CD14-positive monocyte (primary cell): Measurements from ENCODE around the gene RFC3. TPM values are rescaled to one million over a fixed set of nuclear protein-coding genes. Genes with fewer than 3 reads are reported as not detected.

Source experiments
- DNase-seq, 3 donors: peaks; one replicate each; pipeline ENCODE4 v3.0.0-alpha.2; 2011 to 2022
- H2AFZ ChIP-seq: 2 replicates; pipeline ENCODE4 v1.6.0; 2012; ENCODE audit warnings: mild to moderate bottlenecking, low read depth, low read length, inconsistent platforms; ENCODE audit not compliant: insufficient read depth, poor library complexity, severe bottlenecking
- H3K27ac ChIP-seq, 2 donors: 1 replicate in 1 of 2; 2 replicates in 1 of 2; pipeline ENCODE4 v1.5.1; 2012 to 2013; ENCODE audit warnings: low read length in 2 of 2, control low read depth in 1 of 2, inconsistent platforms in 1 of 2, low read depth in 1 of 2, mild to moderate bottlenecking in 1 of 2
- H3K27me3 ChIP-seq, 2 donors: one replicate each; pipeline versions ENCODE4 v1.6.0 to v1.6.1; 2011 to 2013; ENCODE audit warnings: low read length in 2 of 2; ENCODE audit not compliant: control insufficient read depth in 2 of 2, insufficient read depth in 2 of 2
- H3K36me3 ChIP-seq, 2 donors: replicated peaks in 1 of 2; 1 replicate in 1 of 2; 2 replicates in 1 of 2; pipeline versions ENCODE4 v1.5.1 to v1.6.1; 2012 to 2013; ENCODE audit warnings: low read length in 2 of 2, control low read depth in 1 of 2, inconsistent platforms in 1 of 2, mild to moderate bottlenecking in 1 of 2; ENCODE audit not compliant: insufficient read depth in 2 of 2, control insufficient read depth in 1 of 2
- H3K4me1 ChIP-seq, 2 donors: 1 replicate in 1 of 2; 2 replicates in 1 of 2; pipeline versions ENCODE4 v1.5.1 to v1.6.1; 2012 to 2013; ENCODE audit warnings: low read length in 2 of 2, control low read depth in 1 of 2, inconsistent platforms in 1 of 2, mild to moderate bottlenecking in 1 of 2, moderate library complexity in 1 of 2; ENCODE audit not compliant: insufficient read depth in 2 of 2, control insufficient read depth in 1 of 2
- H3K4me2 ChIP-seq: replicated peaks from 2 replicates; pipeline ENCODE3; 2012; ENCODE audit warnings: low read length, moderate library complexity, mild to moderate bottlenecking; ENCODE audit not compliant: poor library complexity, severe bottlenecking; ENCODE audit errors: extremely low read depth
- H3K4me3 ChIP-seq, 3 experiments: fragments of 200-600 bp in 1 of 3; sonication (generic) in 1 of 3; replicated peaks in 1 of 3; 1 replicate in 2 of 3; 2 replicates in 1 of 3; pipeline ENCODE4 v1.5.1; 2011 to 2013; ENCODE audit warnings: low read length in 3 of 3, mild to moderate bottlenecking in 3 of 3, control low read depth in 2 of 3, low read depth in 2 of 3, inconsistent platforms in 1 of 3, moderate library complexity in 1 of 3
- H3K79me2 ChIP-seq: 2 replicates; pipeline ENCODE4 v1.6.0; 2012; ENCODE audit warnings: mild to moderate bottlenecking, control low read depth, inconsistent platforms, low read length, moderate library complexity; ENCODE audit not compliant: insufficient read depth
- H3K9ac ChIP-seq: 2 replicates; pipeline ENCODE4 v1.6.0; 2017; ENCODE audit warnings: low read length, mild to moderate bottlenecking; ENCODE audit not compliant: insufficient read depth, poor library complexity, severe bottlenecking
- H3K9me3 ChIP-seq, 2 donors: replicated peaks in 1 of 2; 1 replicate in 1 of 2; 2 replicates in 1 of 2; pipeline versions ENCODE4 v1.5.1 to v1.6.1; 2012 to 2013; ENCODE audit warnings: low read length in 2 of 2, control low read depth in 1 of 2; ENCODE audit not compliant: control insufficient read depth in 1 of 2, insufficient read depth in 1 of 2
- H4K20me1 ChIP-seq: 2 replicates; pipeline ENCODE4 v1.6.0; 2012; ENCODE audit warnings: mild to moderate bottlenecking, low read length, control low read depth, moderate library complexity; ENCODE audit not compliant: insufficient read depth
- H3K27ac Mint-ChIP-seq, 7 donors: one replicate each; pipeline ENCODE4 v1.8.0; 2020; ENCODE audit warnings: mild to moderate bottlenecking in 7 of 7, mixed read lengths in 7 of 7, moderate library complexity in 6 of 7, inconsistent platforms in 2 of 7
- H3K27me3 Mint-ChIP-seq, 3 donors: one replicate each; pipeline ENCODE4 v1.8.0; 2021 to 2022; ENCODE audit warnings: low read depth in 3 of 3, mild to moderate bottlenecking in 3 of 3, mixed read lengths in 3 of 3, moderate library complexity in 3 of 3, inconsistent platforms in 1 of 3
- H3K36me3 Mint-ChIP-seq, 2 donors: one replicate each; pipeline ENCODE4 v1.8.0; 2020; ENCODE audit warnings: mixed read lengths in 2 of 2, inconsistent platforms in 1 of 2, mild to moderate bottlenecking in 1 of 2
- H3K4me1 Mint-ChIP-seq: one replicate; pipeline ENCODE4 v1.8.0; 2020; ENCODE audit warnings: mild to moderate bottlenecking, mixed read lengths
- H3K4me3 Mint-ChIP-seq, 2 donors: one replicate each; pipeline ENCODE4 v1.8.0; 2020; ENCODE audit warnings: mild to moderate bottlenecking in 2 of 2, mixed read lengths in 2 of 2, moderate library complexity in 1 of 2
- H3K9me3 Mint-ChIP-seq, 7 donors: one replicate each; pipeline ENCODE4 v1.8.0; 2020 to 2022; ENCODE audit warnings: mixed read lengths in 7 of 7, mild to moderate bottlenecking in 6 of 7, moderate library complexity in 6 of 7, inconsistent platforms in 2 of 7
- CTCF ChIP-seq: fragments of 200-600 bp; IDR thresholded peaks from one replicate; pipeline ENCODE4 v1.8.0; 2022; ENCODE audit warnings: antibody characterized with exemption, mild to moderate bottlenecking
- WGBS: methylation state at CpG from one replicate; pipeline ENCODE4 v1.1.5; 2013; ENCODE audit warnings: missing lambda C conversion rate; ENCODE audit not compliant: insufficient coverage; 5-methylcytosine and 5-hydroxymethylcytosine counted together
- intact Hi-C, 2 donors: fragments of 100-400 bp; cut with micrococcal nuclease; formaldehyde crosslinking; loops; one replicate each; pipeline versions ENCODE4 v1.15.0 to v1.15.1; 2023
- polyA plus RNA-seq, 3 donors: library from polyadenylated mRNA; depleted of rRNA in 1 of 3; unstranded in 2 of 3; stranded (reverse) in 1 of 3; fragments of 300-500 nt in 2 of 3; fragments of >200 nt in 1 of 3; fragmentation: Illumina TruSeq in 2 of 3; gene quantifications; 1 replicate in 2 of 3; 2 replicates in 1 of 3; pipeline ENCODE4 v1.2.3, GENCODE V29; 2012 to 2021

Gene RFC3
- polyA plus RNA-seq, 3 donors, result 2.5 to 5.3 (median 4.1) TPM

DNA sequence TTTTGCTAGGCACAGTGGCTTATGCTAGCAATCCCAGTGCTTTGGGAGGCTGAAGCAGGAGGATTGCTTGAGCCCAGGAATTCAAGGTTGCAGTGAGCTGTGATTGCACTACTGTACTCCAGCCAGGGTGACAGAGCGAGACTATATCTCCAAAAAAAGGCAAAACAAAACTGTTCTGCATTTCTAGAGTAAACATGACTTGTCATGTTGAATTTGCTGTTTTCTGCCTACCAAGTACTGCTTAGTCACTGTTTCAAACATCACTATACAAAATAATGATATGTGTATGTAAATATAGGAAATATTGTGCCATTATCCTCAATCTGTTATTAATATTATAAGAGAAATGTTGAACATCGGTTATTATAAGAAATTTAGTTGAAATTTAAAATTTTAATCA, 9.2 kb downstream of the RFC3 start:
- Mint-ChIP-seq H3K4me3 (no peak overlapping the region), H3K36me3 (peaks cover 52 to 68% of the 10 kb centered on the region in 2 donors), H3K9me3 (no peaks in the 10 kb centered on the region), H3K27me3 (no peaks in the 10 kb centered on the region), H3K27ac (no peak overlapping the region), H3K4me1 (no peaks in the 10 kb centered on the region)
- Histone ChIP-seq H3K27ac (peak overlapping the region in 1 of 2 donors; percentile 29), H3K36me3 (peaks cover 46 to 59% of the 10 kb centered on the region in 2 donors), H3K9me3 (no peaks in the 10 kb centered on the region), H3K4me1 (no peaks in the 10 kb centered on the region), H3K4me2 (no peak overlapping the region), H3K27me3 (no peaks in the 10 kb centered on the region), H4K20me1 (no peaks in the 10 kb centered on the region), H2AFZ (no peak overlapping the region), H3K9ac (no peak overlapping the region), H3K79me2 (no peaks in the 10 kb centered on the region), H3K4me3 (no peak overlapping the region)
- no peak for DNase-seq
- intact Hi-C loops, result no loop called here
- no peak for TF ChIP-seq CTCF
- WGBS, result no CpG with 5 or more reads among the region's 2 CpGs

DNA sequence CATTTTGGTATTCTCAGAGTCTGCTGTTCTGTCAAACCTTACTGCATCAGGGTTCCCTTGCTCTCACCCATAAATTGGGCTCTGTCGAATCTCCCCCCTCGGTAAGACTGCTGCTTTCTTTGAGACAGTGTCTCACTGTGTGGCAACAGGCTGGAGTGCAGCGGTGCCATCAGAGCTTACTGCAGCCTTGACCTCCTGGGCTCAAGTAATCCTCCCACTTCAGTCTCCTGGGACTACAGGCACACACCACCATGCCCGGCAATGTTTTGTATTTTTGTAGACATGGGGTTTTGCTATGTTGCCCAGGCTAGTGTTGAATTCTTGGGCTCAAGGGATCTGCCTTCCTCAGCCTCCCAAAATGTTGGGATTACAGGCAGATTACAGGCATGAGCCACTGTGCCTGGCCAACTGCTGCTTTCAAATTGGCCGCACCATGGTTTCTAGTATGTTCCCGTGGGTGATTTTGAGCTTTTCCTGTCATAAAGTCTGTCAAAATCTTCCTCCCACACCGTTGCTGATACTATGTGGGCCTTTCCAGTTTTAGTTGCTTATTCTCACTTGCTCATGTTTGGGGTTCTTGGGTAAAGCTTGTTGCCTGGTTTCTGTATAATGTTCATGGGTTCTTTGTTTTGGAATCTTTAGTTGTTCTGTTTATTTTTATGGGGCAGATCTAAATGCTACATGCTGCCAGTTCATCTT, 10.6 kb downstream of the RFC3 start:
- no peak for TF ChIP-seq CTCF
- Mint-ChIP-seq H3K36me3 (peaks cover 57 to 58% of the 10 kb centered on the region in 2 donors), H3K27me3 (no peaks in the 10 kb centered on the region), H3K27ac (peak overlapping the region in 4 of 7 donors; percentile 6 to 63 (median 11)), H3K9me3 (no peaks in the 10 kb centered on the region), H3K4me1 (no peaks in the 10 kb centered on the region), H3K4me3 (no peak overlapping the region)
- peaks cover 54 to 68% of the 10 kb centered on the region in 2 donors for H3K36me3 ChIP-seq
- H3K79me2 ChIP-seq, result no peaks in the 10 kb centered on the region
- H3K27ac ChIP-seq, result peak overlapping the region in 1 of 2 donors; percentile 36
- H3K27me3 ChIP-seq, result no peaks in the 10 kb centered on the region
- no peak for DNase-seq
- intact Hi-C loops, result no loop called here
- no peaks in the 10 kb centered on the region for H4K20me1 ChIP-seq
- WGBS, result 96% methylated on average over 5 of the region's 7 CpGs
- H3K4me1 ChIP-seq, result no peaks in the 10 kb centered on the region
- no peak overlapping the region for H3K9ac ChIP-seq
- H3K9me3 ChIP-seq, result no peaks in the 10 kb centered on the region
- no peak overlapping the region for H3K4me2 ChIP-seq
- H3K4me3 ChIP-seq, result no peak overlapping the region
- H2AFZ ChIP-seq, result no peak overlapping the region
